Urinary bladder (tissue), 4 donors: ENCODE measurements around the gene DENND4A. TPM values are rescaled to one million over a fixed set of nuclear protein-coding genes. Genes with fewer than 3 reads are reported as not detected.

Experiments
- DNase-seq: peaks from one replicate; pipeline ENCODE4 v3.0.0-alpha.2; 2015; ENCODE audit errors: extremely low spot score
- H3K27ac ChIP-seq: one replicate; pipeline ENCODE4 v1.5.1; 2013; ENCODE audit warnings: low read depth, mild to moderate bottlenecking, moderate library complexity
- H3K36me3 ChIP-seq: one replicate; pipeline ENCODE4 v1.6.1; 2013; ENCODE audit warnings: mild to moderate bottlenecking, moderate library complexity; ENCODE audit not compliant: insufficient read depth
- H3K4me1 ChIP-seq: one replicate; pipeline ENCODE4 v1.6.1; 2013; ENCODE audit warnings: mild to moderate bottlenecking, moderate library complexity; ENCODE audit not compliant: insufficient read depth
- H3K4me3 ChIP-seq: one replicate; pipeline ENCODE4 v1.5.1; 2013; ENCODE audit warnings: low read depth, low read length
- WGBS: extraction: QIAGEN DNeasy Blood & Tissue Kit; methylation state at CpG from one replicate; pipeline ENCODE4 v1.1.7; 2013; 5-methylcytosine and 5-hydroxymethylcytosine counted together
- polyA plus RNA-seq: library from polyadenylated mRNA; stranded (reverse); fragments of 200-250 nt; gene quantifications from one replicate; pipeline ENCODE4 v1.2.3, GENCODE V29; 2013
- total RNA-seq: library from RNA; depleted of rRNA; stranded (reverse); fragments of >200 nt; gene quantifications from one replicate; pipeline ENCODE4 v1.2.3, GENCODE V29; 2014
- donor health status: healthy with polysubstance abuse.
- donor health status: healthy.

Gene DENND4A
- total and polyA plus RNA-seq, 2 donors, result 8.5 to 56.4 TPM

- Histone ChIP-seq H3K4me3 (no peak overlapping the region), H3K4me1 (no peaks in the 10 kb centered on the region), H3K27ac (no peak overlapping the region), H3K36me3 (no peaks in the 10 kb centered on the region)
- no peak for DNase-seq
- WGBS, result 96% methylated on average over 8 of the region's 8 CpGs
Measured at GRCh38 chr15:65767895-65768294, 24.2 kb downstream of the DENND4A start.

- no peak overlapping the region for H3K27ac ChIP-seq
- no peaks in the 10 kb centered on the region for H3K4me1 ChIP-seq
- H3K4me3 ChIP-seq, result no peak overlapping the region
- no peaks in the 10 kb centered on the region for H3K36me3 ChIP-seq
- no peak for DNase-seq
Measured at GRCh38 chr15:65767264-65767595, 24.9 kb downstream of the DENND4A start.

GRCh38 chr15:65766422-65767263 lies 25.4 kb downstream of the DENND4A start:
- DNase-seq, result no peak
- WGBS, result 50% methylated on average over 3 of the region's 3 CpGs
- Histone ChIP-seq H3K36me3 (no peaks in the 10 kb centered on the region), H3K4me3 (no peak overlapping the region), H3K27ac (no peak overlapping the region), H3K4me1 (no peaks in the 10 kb centered on the region)

GRCh38 chr15:65765106-65765505 lies 27.0 kb downstream of the DENND4A start:
- H3K4me3 ChIP-seq, result no peak overlapping the region
- H3K36me3 ChIP-seq, result no peaks in the 10 kb centered on the region
- no peak for DNase-seq
- H3K27ac ChIP-seq, result no peak overlapping the region
- no peaks in the 10 kb centered on the region for H3K4me1 ChIP-seq
- 69% methylated on average over 2 of the region's 2 CpGs for WGBS

- H3K4me3 ChIP-seq, result no peak overlapping the region
- no peaks in the 10 kb centered on the region for H3K4me1 ChIP-seq
- H3K27ac ChIP-seq, result no peak overlapping the region
- H3K36me3 ChIP-seq, result no peaks in the 10 kb centered on the region
- 84% methylated on average over 5 of the region's 5 CpGs for WGBS
- no peak for DNase-seq
Measured at GRCh38 chr15:65762914-65763787, 28.9 kb downstream of the DENND4A start.

- Histone ChIP-seq H3K27ac (no peak overlapping the region), H3K4me3 (no peak overlapping the region), H3K4me1 (no peaks in the 10 kb centered on the region), H3K36me3 (no peaks in the 10 kb centered on the region)
- 92% methylated on average over 3 of the region's 3 CpGs for WGBS
- DNase-seq, result no peak
Measured at GRCh38 chr15:65762399-65762798, 29.7 kb downstream of the DENND4A start.

- WGBS, result 96% methylated on average over 2 of the region's 2 CpGs
- DNase-seq, result no peak
- no peaks in the 10 kb centered on the region for H3K36me3 ChIP-seq
- H3K27ac ChIP-seq, result no peak overlapping the region
- H3K4me3 ChIP-seq, result no peak overlapping the region
- no peaks in the 10 kb centered on the region for H3K4me1 ChIP-seq
Measured at GRCh38 chr15:65761210-65761926, 30.7 kb downstream of the DENND4A start.

- DNase-seq, result no peak
- WGBS, result 94% methylated on average over 5 of the region's 5 CpGs
- H3K36me3 ChIP-seq, result peaks cover 1% of the 10 kb centered on the region
- no peaks in the 10 kb centered on the region for H3K4me1 ChIP-seq
- H3K4me3 ChIP-seq, result no peak overlapping the region
- no peak overlapping the region for H3K27ac ChIP-seq
Measured at GRCh38 chr15:65759441-65759840, 32.7 kb downstream of the DENND4A start.

- DNase-seq, result no peak
- Histone ChIP-seq H3K36me3 (peaks cover 1% of the 10 kb centered on the region), H3K27ac (no peak overlapping the region), H3K4me1 (no peaks in the 10 kb centered on the region), H3K4me3 (no peak overlapping the region)
- 97% methylated on average over 5 of the region's 5 CpGs for WGBS
Measured at GRCh38 chr15:65758242-65758641, 33.9 kb downstream of the DENND4A start.

GRCh38 chr15:65757256-65757655 lies 34.8 kb downstream of the DENND4A start:
- H3K4me1 ChIP-seq, result no peaks in the 10 kb centered on the region
- no peak overlapping the region for H3K4me3 ChIP-seq
- DNase-seq, result no peak
- no peak overlapping the region for H3K27ac ChIP-seq
- peaks cover 1% of the 10 kb centered on the region for H3K36me3 ChIP-seq
- WGBS, result 69% methylated on average over 2 of the region's 2 CpGs

- Histone ChIP-seq H3K4me3 (no peak overlapping the region), H3K27ac (no peak overlapping the region), H3K36me3 (peaks cover 1% of the 10 kb centered on the region), H3K4me1 (no peaks in the 10 kb centered on the region)
- no peak for DNase-seq
- WGBS, result 77% methylated on average over 7 of the region's 7 CpGs
Measured at GRCh38 chr15:65752151-65752700, 39.9 kb downstream of the DENND4A start.

GRCh38 chr15:65751431-65751830 lies 40.7 kb downstream of the DENND4A start:
- Histone ChIP-seq H3K4me1 (no peaks in the 10 kb centered on the region), H3K36me3 (peaks cover 1% of the 10 kb centered on the region), H3K27ac (no peak overlapping the region), H3K4me3 (no peak overlapping the region)
- WGBS, result 82% methylated on average over 2 of the region's 2 CpGs
- no peak for DNase-seq

- no peak for DNase-seq
- H3K4me1 ChIP-seq, result no peaks in the 10 kb centered on the region
- no peak overlapping the region for H3K4me3 ChIP-seq
- no peaks in the 10 kb centered on the region for H3K36me3 ChIP-seq
- no peak overlapping the region for H3K27ac ChIP-seq
Measured at GRCh38 chr15:65747265-65747664, 44.8 kb downstream of the DENND4A start.
